Esophagus squamous epithelium (tissue), 4 donors: ENCODE measurements around the gene MEAF6.

Source experiments
- CTCF ChIP-seq, 6 experiments: fragments of 450-650 bp in 4 of 6; fragments of 200-600 bp in 2 of 6; sonication (generic) in 2 of 6; IDR thresholded peaks; one replicate each; pipeline ENCODE4 v1.5.1; 2016 to 2019; ENCODE audit warnings: antibody characterized with exemption in 6 of 6, mild to moderate bottlenecking in 4 of 6, moderate library complexity in 4 of 6
- POLR2A ChIP-seq, 4 donors: fragments of 450-650 bp; IDR thresholded peaks; one replicate each; pipeline ENCODE4 v1.6.1; 2017; ENCODE audit warnings: antibody characterized with exemption in 4 of 4, mild to moderate bottlenecking in 4 of 4, moderate library complexity in 3 of 4

GRCh38 chr1:37456614-37457013 is 58.0 kb downstream of the MEAF6 start:
- TF ChIP-seq CTCF (IDR thresholded peaks at IDR 0.05) = no peak
- TF ChIP-seq POLR2A (IDR thresholded peaks at IDR 0.05) = no peak
